CD4-positive, alpha-beta T cell treated with Interleukin-6 at 100 ng/mL for 8 hours (primary cell): ENCODE results near the gene MARCHF3.

ENCODE experiments used
- DNase-seq: peaks from one replicate; pipeline ENCODE4 v3.0.0-alpha.2; 2020; ENCODE audit warnings: mixed read lengths, low spot score

The MARCHF3 gene

DNA sequence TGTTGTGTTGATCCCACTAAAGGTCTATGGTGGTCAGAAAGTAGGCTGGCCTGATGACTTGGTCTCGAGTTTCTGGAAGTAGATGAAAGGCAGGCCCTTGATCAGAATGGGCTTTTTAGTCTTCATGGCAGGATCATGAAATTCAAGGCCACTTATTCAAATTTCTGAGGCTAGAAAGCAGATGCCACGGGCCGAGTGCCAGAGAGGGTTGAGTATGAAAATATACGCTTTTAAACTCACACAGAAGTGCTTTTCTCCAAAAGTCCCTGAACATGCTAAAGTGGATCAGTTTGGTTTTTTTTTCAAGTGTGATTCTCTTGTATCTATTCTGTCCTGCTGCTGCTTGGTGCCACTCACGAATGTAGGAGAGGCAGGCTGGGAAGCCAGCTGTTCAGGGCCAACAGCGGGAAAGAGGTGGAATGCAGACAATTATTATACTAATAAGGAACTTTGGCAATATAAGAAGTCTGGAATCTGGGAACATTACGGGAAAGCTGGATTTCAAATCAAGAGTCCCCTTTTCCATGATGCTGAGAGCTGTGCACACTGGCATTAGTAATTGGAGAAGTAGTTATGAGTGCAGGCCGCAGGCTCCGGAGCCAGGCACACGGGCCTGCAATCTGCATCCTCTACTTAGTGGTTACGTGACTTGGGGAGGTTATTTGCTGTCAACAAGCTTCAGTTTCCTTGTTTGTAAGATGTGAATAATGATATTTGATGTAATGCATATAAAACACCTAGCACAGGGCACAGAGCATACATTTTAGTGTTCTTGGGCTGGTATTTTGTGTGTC, 157.6 kb downstream of the MARCHF3 start:
- no peak for DNase-seq

DNA sequence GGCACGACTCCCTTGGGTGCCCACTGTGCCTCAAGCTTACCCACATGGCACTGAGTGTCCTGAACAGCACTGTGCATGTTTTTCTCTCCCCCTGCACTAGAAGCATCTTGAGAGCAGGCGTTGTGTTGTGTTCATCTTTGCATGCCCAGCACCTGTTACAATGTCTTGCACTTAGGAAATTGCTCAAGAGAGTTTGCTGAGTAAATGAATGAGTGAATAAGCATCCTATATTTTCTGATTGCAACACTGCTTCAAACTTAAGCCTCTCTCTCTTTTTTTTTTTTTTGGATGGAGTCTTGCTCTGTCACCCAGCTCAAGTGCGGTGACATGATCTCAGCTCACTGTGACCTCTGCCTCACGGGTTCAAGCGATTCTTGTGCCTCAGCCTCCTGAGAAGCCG, 158.9 kb downstream of the MARCHF3 start:
- DNase-seq: no peak

DNA sequence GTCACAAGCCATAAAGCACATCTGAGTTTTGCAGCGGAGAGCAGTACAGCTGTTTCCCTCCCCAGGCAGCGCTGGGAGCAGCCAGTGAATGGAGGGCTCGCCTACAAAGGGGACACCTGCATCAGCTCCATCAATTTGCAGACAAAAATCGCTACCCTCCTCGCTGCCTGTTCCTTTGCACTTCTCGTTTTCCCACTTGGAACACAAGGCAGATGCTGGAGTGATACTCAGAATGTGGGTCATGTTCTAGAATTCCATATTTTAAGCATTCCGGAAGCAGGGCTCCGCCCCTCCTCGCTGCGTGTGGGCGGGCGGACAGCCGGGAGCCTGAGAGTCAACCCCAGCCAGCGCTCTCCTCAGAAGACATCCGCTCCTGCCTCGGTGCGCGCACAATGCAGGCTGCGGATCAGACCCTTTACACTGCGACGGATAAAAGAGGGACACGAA, 161.3 kb downstream of the MARCHF3 start:
- peak; percentile 31 for DNase-seq

DNA sequence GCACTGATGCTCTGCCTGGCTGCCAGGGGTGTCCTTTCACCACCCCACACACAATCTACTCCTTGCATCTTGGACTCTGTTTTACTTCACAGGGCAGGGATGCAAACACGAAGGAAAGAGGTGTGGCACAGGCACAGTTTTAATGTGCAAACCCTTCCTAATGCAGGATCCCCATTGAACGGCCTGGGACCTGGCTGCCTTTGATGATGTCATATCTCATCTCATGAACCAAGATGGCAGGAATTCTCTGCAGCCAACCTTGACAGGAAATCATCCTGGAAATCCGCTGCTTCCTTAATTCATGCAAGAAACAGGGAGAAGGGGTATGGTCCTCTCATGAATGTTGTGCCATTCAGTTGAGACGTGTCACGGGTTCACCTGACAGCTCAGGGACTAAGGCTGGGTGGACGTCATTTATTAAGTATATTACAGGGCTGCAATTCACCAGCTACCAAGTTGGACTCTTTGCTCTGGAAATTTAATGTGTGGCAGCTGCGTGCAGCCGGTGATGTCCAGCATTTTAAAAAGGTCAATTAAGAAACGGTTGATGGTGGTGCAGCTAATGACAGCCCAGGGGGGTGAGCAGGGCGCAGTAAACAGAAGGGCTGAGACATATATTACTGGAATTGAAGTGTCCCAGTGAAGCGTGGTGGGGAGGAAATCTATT, 161.9 kb downstream of the MARCHF3 start:
- no peak for DNase-seq

DNA sequence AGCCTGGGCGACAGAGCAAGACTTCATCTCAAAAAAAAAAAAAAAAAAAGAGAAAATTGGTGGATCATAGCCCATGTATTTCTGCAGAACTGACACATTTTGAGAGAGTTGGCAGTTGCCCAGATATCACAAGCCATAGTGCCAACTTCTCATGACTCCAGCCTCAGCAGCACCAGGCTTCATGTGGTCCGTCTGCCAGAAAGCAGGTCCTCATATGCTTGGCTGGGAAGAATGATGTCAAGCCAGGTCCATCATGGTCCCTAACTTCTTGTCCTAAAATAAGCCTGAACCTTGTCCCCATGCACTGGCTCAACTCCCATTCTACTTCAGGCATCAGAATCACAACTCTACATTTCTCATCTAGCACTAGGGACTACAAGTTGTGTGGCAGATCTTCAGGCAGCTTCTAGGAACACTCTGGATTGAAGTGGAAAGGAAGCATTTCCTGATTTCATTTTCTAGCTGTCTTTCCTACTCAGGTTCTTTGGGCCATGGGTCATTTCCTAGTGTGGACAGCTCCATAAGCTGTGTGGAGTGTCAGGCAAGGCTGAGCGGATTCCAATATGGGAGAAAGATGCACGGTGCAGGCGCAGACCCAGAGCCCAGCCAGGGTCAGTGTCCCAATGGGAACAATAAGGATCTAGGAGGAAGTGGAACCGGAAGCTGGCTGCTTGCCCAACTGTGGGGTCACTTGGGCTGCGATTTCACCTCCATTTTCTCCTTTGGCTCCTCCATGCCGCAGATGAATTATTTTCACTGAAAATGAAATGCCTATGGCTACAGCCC, 163.3 kb downstream of the MARCHF3 start:
- no peak for DNase-seq

DNA sequence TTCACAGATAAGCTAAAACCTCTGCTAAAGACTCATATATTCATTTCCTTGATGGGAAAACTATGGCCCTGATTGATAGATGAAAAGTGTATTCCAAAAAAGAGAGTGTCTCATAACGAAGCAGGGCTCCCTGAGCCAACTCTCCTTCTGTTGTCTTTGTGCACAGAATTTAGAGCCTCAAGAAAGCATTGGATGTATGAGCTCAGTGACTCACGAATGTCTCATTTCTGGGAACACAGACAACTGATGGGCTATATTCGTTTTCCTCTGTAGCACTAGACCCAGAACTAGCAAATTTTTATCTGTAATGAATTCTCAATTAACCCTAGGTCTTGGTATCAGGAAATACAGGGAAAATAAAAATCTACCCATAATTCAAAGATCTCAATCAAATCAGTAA, 165.1 kb downstream of the MARCHF3 start:
- DNase-seq: no peak

DNA sequence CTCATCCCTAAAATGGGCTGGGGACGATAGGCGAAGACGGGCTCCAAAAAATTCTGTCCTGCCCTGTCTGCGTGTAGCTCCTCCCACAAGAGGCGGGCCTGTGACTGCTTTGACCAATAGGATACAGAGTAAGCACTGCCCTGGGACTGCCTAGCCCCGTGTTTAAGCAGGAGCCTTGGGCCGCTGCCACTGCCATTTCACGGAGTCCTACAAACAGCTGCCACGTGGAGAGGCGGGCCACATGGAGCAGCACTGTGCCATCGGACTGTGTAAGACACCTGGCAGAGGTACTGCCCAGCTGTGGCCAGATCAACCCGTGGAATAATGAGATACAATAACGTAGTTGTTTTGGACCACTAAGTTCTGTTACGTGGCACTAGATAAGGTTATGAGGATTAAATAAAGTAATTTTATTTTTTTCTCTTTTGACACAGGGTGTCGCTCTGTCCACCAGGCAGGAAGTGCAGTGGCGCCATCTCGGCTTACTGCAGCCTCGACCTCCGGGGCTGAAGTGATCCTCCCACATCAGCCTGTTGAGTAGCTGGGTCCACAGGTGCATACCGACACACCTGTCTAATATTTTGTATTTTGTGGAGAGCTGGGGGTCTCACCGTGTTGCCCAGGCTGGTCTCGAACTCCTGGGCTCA, 166.2 kb downstream of the MARCHF3 start:
- no peak for DNase-seq

DNA sequence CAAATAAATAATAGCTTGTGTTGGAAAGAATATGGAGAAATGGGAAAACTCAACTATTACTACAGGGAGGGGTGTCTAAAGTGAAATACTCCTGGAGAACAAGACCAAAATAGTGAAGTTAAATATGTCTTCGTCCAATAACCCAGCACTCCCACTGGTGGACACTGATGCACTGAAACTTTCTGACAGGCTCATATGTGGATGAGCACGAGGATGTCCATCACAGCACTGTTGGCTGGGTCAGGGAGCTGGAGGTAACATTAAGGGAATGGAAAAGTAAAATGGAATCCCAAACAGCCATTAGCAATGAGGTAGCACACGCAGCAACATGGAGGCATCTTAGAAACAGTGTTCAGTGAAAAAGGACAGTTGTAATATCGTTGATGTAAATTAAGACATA, 167.0 kb downstream of the MARCHF3 start:
- DNase-seq: no peak

DNA sequence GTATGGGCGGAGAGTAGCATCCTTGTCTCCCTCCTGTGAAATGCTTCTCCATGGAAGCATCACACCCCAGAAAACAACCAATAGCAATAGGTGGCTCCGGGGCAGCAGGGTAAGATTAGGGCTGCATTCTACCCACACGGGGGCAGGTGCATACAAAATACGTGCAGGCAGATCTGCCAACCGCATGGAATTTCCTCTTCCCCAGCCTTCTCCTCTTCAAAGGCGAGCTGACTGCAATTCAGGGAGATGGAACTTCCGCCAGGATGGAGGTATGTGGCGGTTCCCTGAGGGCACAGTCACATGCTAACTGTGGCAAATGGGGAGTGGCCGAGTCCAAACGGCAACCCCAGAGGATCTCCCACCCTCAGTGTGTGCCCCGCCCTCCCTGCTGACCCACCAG, 171.9 kb downstream of the MARCHF3 start:
- DNase-seq: no peak

DNA sequence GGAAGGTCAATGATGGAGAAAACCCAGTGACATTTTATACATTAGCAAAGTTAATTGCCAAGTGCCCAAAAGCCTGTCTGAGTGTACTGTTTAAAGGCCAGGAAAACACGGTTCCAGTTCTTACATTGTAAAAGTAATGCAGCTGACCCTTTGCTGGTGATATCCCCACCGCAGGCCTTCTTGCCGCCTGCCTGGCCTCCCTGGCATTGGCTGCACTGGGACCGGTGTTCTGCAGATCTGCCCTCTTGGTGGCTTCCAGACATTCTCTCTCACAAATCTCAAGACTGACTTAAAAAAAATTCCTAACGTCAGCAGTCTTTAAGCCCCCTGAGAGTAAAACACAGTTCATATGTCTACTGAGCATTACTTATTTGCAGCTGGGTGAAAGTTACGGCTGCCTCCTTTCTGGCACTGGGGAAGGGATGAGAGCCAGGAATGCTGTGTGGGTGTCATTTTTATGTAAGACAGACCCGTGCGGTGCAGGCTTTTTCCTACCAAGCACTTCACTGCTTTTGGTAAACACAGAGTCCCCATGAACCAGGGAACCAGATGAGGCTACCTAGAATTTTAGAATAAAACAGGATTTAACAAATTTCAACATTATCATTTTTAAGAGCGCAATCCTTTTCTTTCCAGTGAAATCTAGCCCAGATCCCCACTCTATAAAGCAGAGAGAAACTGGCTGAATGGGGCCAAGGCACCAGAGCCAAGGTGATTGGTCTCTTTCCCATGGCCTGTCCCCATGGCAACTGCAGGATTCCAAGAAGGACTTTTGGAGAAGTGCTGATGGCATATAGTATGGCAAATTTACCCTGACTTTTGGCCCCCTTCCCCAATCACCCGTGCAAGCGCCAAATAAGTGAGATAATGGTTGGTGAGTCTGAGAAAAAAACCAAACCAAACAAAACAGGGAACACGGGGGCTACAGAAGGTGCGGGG, 172.6 kb downstream of the MARCHF3 start:
- DNase-seq: no peak

DNA sequence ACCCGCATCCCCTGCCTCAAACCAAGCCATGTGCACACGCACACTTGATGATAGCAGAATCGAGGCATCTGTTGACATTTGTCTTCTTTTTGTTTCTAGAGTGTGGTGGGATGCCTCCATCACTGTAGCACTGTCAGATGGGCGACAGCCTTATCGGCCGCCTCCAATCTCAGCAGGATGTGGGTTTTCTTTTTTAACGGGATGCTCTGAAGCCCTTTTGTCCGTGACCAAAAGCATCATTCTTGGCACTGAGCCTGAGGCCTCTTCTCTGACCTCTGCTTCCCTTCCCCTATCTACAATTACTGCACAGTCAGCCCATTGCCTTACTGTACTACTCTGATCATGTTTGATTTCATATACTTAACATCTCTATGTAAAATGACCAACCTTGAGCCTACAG, 175.1 kb downstream of the MARCHF3 start:
- peak; percentile 21 for DNase-seq

DNA sequence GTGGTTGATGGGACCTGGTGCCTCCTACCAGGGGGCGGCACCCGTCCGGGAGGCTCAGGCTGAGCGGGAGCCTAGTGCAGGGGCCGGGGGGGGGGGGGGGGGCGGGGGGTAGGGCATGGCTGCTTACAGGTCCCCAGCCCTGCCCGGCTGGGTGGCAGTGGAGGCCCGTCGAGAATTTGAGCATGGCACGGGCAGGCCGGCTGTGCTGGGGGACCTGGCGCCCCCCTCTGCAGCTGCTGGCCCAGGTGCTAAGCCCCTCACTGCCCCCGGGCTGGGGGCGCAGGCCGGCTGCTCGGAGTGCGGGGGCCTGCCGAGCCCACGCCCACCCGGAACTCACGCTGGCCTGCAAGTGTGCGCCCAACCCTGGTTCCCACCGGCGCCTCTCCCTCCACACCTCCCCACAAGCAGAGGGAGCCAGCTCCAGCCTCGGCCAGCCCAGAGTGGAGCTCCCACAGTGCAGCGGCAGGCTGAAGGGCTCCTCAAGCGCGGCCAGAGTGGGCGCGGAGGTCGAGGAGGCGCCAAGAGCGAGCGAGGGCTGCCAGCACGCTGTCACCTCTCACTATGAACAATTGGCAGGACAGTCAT, 175.7 kb downstream of the MARCHF3 start:
- DNase-seq: no peak

DNA sequence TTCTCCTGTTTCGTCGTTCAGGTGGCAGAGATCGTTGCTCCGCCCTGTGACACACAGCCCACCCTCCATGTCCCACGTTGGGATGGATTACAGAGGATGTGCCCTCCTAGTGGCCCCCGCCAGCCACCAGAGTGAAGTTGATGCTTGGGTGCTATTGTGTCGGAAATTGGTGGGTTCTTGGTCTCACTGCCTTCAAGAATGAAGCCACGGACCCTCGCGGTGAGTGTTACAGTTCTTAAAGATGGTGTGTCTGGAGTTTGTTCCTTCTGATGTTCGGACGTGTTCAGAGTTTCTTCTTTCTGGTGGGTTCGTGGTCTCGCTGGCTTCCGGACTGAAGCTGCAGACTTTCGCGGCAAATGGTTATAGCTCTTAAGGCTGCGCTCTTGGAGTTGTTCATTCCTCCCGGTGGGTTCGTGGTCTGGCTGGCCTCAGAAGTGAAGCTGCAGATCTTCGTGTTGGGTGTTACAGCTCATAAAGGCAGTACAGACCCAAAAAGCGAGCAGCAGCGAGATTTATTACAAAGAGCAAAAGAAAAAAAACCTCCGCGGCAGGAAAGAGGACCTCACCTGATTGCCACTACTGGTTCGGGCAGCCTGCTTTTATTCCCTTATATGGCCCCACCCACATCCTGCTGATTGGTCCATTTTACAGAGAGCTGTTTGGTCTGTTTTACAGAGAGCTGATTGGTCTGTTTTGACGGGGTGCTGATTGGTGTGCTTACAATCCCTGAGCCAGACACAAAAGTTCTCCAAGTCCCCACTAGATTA, 176.6 kb downstream of the MARCHF3 start:
- peak; percentile 61 for DNase-seq

DNA sequence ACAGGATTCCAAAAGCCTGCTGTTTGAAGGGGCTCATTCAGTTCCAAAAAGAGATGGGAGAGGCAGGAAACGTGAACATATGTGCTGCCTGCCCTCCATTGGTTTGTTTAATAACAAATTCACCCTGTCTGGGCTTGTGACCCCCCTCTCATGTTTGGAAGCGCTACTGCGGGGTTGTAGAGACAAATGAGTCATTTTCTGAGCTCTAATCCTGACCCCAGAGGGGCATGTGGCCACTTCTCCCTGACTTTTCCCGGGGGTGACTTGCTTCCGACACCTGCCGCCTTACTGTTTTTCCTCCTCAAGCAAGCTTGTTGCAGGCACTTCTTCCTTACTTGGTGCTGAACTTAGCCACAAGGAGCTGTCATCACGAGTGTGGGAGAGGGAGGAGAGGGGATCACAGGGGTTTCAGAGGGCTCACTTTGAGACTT, 177.5 kb downstream of the MARCHF3 start:
- no peak for DNase-seq

DNA sequence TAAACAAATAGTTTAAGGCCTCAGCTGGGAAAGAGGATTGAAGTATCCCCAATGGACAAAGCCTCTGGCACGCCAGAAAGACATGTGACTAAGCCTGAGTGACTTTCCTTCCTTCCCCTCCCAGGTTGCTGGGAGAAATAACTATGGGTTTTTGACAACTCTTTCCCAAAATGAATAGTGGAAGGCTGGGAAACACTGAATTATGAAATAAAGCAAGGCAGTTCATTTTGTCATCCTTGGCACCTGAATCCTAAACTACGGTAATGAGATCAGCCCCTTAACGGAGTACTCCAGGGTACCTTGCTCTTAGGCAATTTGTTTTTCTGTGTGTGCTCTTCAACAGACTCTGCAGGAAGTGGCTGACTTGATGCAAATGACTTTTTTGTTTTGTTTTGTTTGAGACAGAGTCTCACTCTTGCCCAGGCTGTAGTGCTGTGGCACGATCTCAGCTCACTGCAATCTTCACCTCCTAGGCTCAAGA, 178.2 kb downstream of the MARCHF3 start:
- DNase-seq: peak; percentile 66

DNA sequence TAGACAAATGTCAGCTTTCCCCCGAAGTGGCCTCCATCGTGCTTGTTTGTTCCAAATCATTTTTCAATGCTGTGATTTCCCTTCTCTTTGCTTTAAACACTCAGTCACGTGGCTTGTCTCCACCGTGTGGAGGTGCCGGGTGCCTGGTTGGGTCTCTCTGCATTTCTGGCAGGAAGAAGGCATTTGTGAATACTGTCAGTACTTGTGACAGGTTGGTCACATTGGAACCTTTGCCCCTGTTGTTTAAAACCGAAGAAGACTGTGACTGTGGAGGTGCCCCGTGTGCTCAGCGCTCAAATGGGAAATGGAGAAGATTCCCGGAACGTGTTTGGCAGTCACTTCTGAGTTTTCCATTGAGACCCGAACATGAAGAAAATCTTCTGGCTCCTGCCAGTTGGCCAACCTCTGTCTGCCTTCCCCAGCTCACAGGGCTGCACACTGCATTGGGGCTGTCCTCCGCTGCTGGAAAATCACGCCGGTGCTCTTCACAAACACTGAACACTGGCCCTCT, 178.8 kb downstream of the MARCHF3 start:
- peak; percentile 62 for DNase-seq

DNA sequence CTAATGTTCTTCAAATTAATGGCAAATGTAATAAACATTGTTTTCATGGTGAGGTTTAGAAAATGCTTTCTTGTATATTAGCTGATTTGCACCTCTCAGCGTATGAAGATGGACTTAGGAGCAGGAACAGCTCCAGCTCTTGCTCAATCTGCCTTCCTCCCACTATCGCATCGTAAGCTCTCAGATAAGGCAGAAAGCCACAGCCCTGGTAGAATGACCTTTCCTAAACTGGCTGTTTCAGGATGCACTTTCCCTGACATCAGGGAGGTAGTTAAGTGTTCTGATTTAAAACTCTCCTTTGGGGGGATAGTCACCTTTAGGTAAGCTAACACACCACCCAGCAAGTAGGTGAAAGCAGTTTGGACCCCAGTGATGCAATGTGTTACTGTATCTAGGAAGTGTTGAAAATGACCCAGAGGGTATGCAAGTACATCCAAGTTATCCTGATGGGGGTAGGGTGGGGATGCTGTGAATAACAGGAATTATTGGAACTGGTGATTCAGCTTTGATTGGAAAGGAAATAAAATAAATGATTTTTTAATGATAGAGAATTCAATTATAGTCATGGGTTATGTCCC, 181.2 kb downstream of the MARCHF3 start:
- DNase-seq: no peak

DNA sequence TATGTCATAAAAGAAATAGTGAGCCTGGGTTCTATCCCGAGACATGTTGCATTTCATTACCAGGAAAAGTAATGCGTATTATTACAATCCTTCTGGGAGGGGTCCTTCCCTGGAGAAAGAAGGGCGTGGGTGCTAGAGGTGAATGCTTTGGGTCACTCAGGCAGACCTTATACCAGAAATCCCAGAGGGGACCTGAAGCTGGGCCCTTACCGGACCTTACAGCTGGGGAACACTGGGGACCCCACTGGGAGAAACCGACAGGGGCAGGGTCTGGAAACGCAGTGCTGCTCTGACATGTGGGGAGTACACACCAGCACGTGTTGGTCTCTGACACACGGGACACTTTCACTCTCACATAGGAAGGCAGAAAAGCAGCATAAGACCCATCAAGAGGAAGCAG, 182.1 kb downstream of the MARCHF3 start:
- DNase-seq: no peak

DNA sequence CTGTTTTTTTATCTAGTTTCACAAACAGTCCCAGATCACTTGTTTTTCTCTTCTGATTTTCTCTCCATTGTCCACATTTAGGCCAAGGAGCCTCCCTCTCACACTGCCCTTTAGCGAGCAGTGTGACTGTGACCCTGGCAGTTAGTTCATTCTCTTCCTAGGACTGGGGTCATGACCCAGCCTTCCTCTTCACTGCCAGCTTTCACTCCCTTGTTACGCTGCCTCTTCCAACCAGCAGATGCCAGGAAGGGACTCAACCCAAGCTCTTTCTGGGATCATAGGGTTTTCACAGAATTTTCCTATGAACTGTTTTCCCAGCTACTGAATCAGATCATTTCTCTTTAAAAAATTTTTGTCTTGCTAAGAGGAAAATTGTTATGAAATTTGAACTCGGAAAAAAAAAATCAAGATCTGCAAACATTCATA, 182.5 kb downstream of the MARCHF3 start:
- DNase-seq: no peak
